GM19035 (cell line): ENCODE measurements around the gene OR8B2.
"Not testable (repeated sequence)": the region's sequence is repeated elsewhere in the genome, so short reads cannot be mapped to it uniquely, and the experiment has no call there.

Experiments
- ATAC-seq: cut with Tn5 transposase; IDR thresholded peaks from one replicate; pipeline ENCODE4 v1.9.1; 2021; ENCODE audit not compliant: unreplicated experiment

The OR8B2 gene, protein sequence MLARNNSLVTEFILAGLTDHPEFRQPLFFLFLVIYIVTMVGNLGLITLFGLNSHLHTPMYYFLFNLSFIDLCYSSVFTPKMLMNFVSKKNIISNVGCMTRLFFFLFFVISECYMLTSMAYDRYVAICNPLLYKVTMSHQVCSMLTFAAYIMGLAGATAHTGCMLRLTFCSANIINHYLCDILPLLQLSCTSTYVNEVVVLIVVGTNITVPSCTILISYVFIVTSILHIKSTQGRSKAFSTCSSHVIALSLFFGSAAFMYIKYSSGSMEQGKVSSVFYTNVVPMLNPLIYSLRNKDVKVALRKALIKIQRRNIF

DNA sequence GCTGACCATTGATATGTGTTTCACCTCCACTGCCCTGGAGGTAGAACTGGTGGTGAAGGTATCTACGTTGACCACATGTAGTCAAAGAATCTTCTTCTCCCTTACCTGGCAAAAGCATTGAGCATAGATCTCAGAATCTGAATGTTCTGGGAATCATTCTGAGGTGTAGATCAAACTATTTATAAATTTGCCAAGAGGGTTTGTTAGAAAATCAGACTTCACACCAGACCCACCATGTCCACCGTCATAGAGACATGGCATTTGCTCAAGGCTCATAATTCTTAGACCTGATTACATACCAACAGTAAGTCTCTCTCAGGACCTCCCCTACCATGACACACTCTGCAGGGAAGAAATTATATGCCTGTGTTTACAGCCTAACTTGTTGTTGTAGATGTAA lies at the start of gene OR8B2:
Gene OR8B2, minus strand, starts transcription at position 101 of the 400 bp plus-strand sequence. CDS start 1,156 bp downstream, outside the sequence.
- ATAC-seq = no peak

DNA sequence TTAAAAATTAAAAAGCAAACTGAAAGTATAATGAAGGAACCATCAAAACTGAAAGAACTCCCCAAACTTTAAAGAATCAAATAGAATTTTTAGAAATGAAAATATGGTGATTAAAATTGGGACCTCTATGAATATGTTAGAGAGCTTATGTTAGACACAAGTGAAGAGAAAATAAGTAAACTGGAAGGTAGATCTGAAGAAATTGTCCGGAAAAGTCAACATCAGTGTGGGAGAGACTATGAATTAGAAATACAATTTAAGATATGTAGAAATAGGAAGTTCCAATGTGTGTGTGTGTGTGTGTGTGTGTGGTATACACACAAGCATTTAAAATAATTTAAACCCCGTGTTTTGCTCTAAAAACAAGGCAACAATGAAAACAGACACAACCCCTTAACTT lies 45.3 kb upstream of the OR8B2 start:
- no peak for ATAC-seq

DNA sequence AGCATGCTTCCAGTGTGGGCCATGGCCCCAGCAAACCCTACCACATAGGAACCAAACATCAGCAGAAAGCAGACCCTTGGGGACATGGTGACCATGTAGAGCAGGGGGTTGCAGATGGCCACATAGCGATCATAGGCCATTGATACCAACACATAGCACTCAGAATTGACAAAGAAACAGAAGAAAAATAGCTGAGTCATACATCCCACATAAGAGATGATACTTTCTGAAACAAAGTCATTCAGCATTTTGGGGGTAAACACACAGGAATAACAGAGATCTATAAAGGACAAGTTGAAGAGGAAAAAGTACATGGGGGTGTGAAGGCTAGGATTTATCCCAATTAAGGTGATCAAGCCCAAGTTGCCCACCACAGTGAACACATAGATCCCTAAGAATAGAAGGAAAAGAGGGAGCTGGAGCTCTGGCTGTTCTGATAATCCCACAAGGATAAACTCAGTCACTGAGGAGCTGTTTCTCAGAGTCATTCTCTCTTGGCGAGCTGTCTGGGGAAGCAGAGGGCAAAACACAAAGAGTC lies 40.2 kb upstream of the OR8B2 start, which contains the start of gene OR8B4:
Gene OR8B4, minus strand, starts transcription at position 488 of the 538 bp plus-strand sequence. Its CDS starts 0 bp downstream, at position 488.
- no peak for ATAC-seq

DNA sequence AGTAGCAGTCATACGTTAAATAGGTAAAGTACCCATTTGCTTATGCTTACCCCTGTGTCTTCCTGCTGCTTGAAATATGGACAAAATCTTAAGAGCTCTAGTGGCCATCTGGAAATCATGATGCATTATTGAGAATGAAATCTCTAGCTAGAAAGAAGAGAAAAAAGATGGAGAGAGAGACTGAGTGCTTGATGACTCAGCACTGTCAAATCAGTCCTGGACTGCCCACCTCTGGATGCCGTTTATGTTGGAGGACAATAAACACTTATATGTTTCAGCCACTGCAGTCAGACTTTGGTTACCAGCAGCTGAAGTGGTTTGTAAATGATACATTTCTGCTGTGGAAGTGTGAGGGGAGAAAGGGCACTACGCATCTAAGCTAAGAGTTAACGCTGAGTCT lies 36.7 kb upstream of the OR8B2 start:
- ATAC-seq = no peak

DNA sequence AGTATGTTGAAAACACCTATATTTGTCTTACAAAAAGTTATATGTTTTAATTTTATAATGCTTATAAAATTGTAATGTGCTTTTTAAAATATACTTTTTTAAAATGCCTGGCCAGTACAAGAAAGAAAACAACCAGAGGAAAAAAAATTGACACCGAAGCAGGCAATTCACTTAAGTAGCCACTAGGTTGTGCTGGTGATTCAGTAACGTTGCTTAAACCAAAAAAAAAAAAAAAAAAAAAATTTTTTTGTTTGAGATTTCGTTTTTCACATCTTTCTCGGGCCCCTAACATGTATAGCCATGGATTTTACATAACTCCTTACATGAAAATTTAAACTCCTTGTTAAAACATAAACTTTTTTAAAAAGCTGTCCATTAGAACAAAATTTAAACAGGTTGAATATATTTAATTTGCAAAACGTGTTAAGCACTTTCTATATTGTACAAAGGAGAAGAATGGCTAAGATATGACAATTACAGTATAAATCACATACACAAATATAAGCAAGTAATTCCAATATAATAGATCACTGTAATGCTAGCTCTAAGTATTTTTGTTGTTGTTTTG lies 31.1 kb upstream of the OR8B2 start:
- peak; percentile 68 for ATAC-seq

DNA sequence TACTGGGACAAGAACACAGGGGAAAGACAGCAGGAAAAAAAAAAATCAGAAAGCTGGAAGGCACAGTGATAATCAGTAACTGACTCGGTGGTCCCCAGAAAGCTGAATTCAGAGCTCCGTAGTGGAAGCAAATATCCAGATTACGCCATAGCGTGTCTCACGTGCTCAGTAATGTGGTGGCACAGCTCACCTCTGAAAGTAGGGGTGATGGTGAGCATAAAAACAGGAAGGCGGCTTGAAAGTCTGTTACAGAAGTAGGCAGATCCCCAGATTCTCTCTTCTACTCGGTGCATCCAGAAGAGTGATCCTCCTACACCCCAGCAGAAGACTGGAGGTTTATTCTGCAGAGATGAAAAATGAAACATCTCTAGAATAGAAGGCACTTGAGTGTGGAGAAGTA lies 25.6 kb upstream of the OR8B2 start:
- ATAC-seq = no peak

DNA sequence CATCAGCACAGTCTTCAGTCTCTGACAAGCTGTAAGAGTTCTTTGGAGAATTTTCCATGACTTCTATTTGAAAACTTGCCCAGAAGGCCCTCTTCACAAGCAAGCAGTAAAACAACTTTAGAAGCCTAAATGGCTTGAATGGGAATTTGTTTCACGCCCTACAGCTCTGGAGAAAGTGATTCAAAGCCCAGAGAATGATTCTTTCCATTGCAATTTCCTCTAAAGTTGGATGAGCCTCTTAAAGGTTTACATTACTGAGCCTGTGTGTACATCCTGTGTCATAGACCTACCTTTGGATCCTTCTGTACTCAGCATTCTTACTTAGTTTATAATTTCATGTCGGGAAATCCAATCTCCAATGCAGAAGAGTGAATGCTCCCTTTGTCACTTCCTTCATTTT lies 21.3 kb upstream of the OR8B2 start:
- ATAC-seq = no peak

DNA sequence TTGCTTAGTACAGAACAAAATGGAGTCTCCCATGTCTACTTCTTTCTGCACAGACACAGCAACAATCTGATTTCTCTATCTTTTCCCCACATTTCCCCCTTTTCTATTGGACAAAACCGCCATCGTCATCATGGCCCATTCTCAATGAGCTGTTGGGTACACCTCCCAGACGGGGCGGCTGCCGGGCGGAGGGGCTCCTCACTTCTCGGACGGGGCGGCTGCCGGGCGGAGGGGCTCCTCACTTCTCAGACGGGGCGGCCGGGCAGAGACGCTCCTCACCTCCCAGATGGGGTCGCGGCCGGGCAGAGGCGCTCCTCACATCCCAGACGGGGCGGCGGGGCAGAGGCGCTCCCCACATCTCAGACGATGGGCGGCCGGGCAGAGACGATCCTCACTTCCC lies 18.9 kb upstream of the OR8B2 start:
- ATAC-seq = not testable (repeated sequence)

DNA sequence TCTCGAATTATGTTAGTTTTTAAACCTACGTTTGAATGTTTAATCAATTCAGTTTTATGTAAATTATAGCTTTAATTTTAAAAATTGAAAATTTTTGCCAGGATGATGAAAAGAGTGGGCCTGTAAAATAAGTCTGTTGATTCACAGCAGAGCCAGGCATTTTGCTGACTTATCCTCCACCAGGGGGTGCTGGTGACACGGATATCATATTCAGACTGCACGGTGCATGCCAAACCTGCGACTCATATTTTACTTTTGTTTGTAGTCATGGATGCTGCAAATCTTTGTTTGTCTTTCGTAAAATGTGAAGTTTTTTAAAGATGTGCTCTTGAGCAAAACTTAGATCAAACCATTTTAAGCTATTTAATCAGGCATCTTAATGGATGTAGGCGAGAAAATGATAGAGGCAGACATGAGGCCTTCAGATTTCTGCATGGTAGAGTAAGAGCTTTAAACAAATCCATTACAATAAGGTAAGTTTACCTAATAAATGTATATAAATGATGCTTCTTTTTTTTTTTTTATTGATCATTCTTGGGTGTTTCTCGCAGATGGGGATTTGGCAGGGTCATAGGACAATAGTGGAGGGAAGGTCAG lies 18.1 kb upstream of the OR8B2 start:
- peak; percentile 98 for ATAC-seq

DNA sequence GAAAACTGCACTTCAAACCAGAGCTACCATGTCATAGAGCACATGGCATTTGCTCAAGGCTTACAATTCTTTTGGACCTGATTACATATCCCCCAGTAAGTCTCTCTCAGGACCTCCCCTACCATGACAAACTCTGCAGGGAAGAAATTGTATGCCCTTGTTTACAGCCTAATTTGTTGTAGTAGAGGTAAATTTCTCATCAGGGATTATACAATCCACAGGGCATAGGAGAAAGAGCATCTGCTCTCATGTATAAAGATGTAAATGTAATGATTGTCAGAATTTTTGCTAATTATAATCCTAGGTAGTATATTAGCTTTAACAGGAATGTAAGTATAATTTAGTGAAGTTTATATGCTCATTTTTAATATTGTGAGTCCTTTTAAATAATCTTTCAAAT lies 14.6 kb upstream of the OR8B2 start, which contains the start of gene OR8B3:
Gene OR8B3, minus strand, starts transcription at position 101 of the 400 bp plus-strand sequence. CDS start 1,673 bp downstream, outside the sequence.
- no peak for ATAC-seq

DNA sequence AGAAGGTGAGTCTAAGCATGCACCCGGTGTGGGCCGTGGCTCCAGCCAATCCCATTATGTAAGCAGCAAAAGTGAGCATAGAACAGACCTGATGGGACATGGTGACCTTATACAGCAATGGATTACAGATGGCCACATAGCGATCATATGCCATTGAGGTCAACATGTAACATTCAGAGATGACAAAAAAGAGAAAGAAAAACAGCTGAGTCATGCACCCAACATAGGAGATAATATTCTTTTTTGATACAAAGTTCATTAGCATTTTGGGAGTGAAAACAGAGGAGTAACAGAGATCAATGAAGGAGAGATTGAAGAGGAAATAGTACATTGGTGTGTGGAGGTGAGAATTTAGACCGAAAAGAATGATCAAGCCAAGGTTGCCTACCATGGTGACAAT lies 12.5 kb upstream of the OR8B2 start:
- ATAC-seq = not testable (repeated sequence)

DNA sequence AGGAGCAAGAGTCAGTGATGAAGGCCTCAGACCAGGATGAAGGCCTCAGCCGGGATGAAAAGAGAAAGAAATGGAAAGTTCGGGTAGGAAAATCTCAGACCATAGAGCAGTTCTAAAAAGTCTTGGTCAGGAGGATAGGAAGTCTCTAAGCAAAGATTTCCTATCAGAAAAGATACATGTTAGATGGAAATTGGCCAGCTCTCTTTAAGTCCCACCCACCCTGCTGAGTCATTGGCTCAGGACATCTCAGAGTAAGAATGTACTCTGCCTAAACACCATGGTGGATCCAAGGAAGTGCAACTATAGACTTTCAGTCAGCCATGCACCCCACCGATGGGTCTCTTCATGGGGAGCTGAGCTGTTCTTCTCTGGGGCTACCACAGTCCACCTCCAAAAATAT lies 10.1 kb upstream of the OR8B2 start:
- no peak for ATAC-seq

DNA sequence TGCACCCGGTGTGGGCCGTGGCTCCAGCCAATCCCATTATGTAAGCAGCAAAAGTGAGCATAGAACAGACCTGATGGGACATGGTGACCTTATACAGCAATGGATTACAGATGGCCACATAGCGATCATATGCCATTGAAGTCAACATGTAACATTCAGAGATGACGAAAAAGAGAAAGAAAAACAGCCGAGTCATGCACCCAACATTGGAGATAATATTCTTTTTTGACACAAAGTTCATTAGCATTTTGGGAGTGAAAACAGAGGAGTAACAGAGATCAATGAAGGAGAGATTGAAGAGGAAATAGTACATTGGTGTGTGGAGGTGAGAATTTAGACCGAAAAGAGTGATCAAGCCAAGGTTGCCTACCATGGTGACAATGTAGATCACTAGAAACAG lies 1.4 kb downstream of the OR8B2 start:
- not testable (repeated sequence) for ATAC-seq

DNA sequence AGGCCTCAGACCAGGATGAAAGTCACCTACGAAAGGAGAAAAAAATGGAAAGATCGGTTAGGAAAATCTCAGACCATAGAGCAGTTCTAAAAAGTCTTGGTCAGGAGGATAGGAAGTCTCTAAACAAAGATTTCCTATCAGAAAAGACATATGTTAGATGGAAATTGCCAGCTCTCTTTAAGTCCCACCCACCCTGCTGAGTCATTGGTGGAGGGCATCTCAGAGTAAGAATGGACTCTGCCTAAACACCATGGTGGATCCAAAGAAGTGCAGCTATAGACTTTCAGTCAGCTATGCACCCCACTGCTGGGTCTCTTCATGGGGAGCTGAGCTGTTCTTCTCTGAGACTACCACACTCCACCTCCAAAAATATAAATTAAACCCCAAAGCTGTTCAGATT lies 3.7 kb downstream of the OR8B2 start:
- ATAC-seq = no peak

DNA sequence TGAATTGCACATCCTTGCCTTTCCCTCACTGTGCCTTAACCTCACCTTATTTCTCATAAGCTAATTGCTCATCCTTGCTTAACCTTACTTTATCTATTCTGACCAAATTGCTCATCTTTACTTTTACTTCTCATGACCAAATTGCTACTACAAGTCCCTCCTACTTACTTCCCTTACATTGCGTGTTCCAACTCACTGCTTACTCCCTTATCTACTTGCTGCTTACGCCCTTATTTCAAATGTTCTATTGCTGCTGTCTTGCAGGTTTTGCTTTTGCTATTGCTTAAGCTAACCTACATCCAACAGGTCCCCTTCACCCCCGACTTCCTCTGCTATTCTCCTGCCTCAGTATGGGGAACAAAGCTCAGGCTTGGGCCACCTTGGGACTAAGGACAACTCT lies 8.0 kb downstream of the OR8B2 start:
- ATAC-seq = no peak

DNA sequence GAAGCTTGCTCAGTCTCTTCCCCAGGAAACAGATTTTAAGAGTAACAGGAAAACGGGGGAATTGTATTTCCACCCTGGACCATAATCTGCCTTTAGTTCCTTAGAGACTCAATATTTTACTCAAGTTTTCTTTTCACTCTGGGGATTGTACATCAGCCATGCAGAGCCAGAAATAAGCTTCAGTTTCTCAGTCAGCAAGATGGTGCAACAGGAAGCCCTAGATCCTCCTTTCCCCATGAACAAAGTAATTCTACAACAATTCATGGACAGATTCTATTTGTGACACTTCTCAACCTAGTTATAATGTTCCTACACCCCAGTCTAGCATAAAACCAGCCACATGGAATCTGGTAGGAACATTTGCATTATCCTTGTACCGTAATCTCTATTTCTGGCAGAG lies 24.7 kb downstream of the OR8B2 start:
- no peak for ATAC-seq

DNA sequence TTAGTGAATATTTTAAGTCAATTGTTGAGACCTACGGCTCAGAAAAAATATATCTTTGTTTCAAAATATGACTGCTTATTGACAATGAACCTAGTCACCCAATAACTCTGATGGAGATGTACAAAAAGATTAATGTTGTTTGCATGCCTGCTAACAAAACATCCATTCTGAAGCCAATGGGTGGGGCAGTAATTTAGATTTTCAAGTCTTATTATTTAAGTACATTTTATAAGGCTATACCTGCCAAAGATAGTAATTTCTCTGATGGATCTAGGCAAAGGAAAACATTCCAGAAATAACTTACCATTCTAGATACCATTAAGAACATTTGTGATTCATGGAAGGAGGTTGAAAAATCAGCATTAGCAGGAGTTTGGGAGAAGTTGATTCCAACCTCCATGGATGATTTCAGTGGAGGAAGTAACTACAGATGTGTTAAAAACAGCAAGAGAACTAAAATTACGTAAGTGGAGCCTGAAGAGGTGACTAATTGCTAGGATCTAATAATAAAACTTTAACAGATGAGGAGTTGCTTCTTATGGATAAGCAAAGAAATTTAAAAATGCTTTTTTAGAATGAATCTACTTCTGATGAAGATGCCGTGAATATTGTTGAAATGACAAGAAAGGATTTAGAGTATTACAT lies 37.9 kb downstream of the OR8B2 start:
- ATAC-seq = no peak

DNA sequence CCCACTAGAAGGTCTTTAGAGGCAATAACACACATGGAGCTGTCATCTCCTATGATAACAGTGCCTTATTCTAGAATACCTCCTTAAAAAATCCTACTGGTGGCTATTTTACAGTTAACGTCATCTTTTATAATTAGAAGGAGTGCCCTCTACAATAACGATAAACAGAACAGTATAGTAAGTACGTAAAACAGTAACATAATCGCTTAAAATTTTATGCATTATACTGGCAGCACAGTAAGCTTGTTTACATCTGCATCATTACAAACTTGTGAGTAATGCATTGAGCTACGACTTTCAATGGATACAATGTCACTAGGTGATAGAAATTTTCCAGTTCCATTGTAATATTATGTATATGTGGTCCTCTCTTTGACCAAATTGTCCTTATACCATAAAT lies 40.0 kb downstream of the OR8B2 start:
- ATAC-seq = no peak

DNA sequence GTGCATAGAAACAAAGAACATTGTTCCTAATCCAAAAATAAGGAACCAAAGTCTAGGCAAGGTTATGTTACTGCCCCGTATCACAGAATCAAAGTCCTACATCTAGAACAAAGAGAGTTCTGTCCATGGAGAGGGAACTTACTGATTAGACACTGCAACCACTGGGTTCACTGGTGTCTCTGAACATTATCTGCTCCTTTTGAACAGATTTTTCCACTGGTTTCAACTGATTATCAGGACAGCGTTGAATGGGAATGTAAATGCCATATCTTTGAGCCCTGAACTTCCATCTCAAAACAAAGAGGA lies 44.2 kb downstream of the OR8B2 start:
- ATAC-seq = no peak

DNA sequence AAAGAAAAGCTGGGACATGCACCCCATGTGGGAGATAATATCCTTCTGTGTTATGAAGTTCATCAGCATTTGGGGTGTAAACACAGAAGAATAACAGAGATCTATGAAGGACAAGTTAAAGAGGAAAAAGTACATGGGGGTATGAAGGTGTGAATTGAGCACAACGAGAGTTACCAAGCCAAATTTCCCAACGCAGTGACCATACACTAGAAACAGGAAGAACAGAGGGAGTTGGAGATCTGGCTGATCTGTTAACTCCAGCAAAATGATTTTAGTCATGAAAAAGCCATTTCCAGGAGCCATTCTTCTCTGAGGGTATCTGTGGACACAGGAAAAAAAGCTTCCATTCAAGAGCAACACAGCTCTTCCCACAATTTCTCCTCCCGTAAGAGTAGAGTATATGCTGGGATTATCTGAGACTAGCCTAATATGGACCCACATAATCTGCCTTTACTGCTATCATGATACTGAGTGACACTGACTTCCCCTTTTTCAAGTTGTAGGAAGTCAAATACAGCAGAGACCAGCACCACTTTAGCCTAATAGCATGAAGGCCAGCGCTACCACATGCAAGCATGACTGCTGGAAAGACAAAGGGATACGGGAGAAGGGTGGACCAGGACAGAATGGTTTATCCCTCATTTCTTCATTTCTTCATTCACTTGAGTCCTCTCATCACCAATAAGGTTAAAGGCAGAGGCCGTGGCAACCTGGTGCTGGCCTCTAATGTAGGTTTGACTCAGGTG lies 44.7 kb downstream of the OR8B2 start:
- ATAC-seq = no peak
